Measurements from ENCODE around the gene COL11A1. TPM values are rescaled to one million over a fixed set of nuclear protein-coding genes. Genes with fewer than 3 reads are reported as not detected.
"Not testable (repeated sequence)": the region's sequence is repeated elsewhere in the genome, so short reads cannot be mapped to it uniquely, and the experiment has no call there.

COL11A1 gene
- total RNA-seq, 1 experiment from 2014 or later: not detected

DNA sequence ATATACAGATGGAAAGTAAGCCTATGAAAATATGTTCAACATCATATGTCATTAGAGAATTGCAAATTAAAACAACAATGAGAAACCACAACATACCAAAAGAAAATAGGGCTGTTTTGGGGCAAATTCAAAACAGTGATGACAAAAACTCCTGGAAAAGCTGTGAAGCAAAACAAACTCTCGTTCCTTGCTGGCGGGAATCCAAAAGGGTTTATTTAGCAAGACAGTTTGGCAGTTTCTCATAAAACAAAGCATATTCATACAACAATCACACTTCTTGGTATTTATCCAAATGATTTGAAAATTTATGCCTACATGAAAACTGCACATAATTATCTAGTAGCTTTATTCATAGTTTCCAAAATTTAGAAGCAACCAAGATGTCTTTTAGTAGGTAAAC, 44.4 kb downstream of the COL11A1 start:
- BruUV-seq (replicated peaks): no TSS peak
- H3K9me3 Mint-ChIP-seq (ENCODE audit: unreplicated experiment): no peaks in the 10 kb centered on the region
- Histone ChIP-seq H3K4me1 (no peaks in the 10 kb centered on the region), H3K9me3 (no peaks in the 10 kb centered on the region), H3K36me3 (ENCODE audit: control insufficient read depth, insufficient read depth, low read length) (no peaks in the 10 kb centered on the region), H3K4me3 (ENCODE audit: low read depth, low read length) (no peak overlapping the region), H3K27me3 (replicated peaks; ENCODE audit: control insufficient read depth, insufficient read depth, low read length) (no peaks in the 10 kb centered on the region)
- no peak overlapping the region for H3K4me3 Mint-ChIP-seq (ENCODE audit: unreplicated experiment)
- ChIA-PET CTCF (no interaction called here), POLR2A (no interaction called here)
- TF ChIP-seq, protein P1, sequence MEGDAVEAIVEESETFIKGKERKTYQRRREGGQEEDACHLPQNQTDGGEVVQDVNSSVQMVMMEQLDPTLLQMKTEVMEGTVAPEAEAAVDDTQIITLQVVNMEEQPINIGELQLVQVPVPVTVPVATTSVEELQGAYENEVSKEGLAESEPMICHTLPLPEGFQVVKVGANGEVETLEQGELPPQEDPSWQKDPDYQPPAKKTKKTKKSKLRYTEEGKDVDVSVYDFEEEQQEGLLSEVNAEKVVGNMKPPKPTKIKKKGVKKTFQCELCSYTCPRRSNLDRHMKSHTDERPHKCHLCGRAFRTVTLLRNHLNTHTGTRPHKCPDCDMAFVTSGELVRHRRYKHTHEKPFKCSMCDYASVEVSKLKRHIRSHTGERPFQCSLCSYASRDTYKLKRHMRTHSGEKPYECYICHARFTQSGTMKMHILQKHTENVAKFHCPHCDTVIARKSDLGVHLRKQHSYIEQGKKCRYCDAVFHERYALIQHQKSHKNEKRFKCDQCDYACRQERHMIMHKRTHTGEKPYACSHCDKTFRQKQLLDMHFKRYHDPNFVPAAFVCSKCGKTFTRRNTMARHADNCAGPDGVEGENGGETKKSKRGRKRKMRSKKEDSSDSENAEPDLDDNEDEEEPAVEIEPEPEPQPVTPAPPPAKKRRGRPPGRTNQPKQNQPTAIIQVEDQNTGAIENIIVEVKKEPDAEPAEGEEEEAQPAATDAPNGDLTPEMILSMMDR (IDR thresholded peaks at IDR 0.05; ENCODE audit: insufficient read depth in 1 of 2, low read depth in 1 of 2, low read length in 1 of 2, severe bottlenecking in 1 of 2, unreplicated experiment in 1 of 2): no peak
- no peak overlapping the region for H3K27ac Mint-ChIP-seq (ENCODE audit: unreplicated experiment)
- DNase-seq: no peak
- no peaks in the 10 kb centered on the region for H3K4me1 Mint-ChIP-seq (ENCODE audit: low read depth, unreplicated experiment)
- H3K36me3 Mint-ChIP-seq (ENCODE audit: insufficient read depth, unreplicated experiment): no peaks in the 10 kb centered on the region
- H3K27me3 Mint-ChIP-seq (ENCODE audit: insufficient read depth, unreplicated experiment): no peaks in the 10 kb centered on the region
- intact Hi-C loops (cut with micrococcal nuclease; ENCODE audit: unreplicated experiment): no loop called here

DNA sequence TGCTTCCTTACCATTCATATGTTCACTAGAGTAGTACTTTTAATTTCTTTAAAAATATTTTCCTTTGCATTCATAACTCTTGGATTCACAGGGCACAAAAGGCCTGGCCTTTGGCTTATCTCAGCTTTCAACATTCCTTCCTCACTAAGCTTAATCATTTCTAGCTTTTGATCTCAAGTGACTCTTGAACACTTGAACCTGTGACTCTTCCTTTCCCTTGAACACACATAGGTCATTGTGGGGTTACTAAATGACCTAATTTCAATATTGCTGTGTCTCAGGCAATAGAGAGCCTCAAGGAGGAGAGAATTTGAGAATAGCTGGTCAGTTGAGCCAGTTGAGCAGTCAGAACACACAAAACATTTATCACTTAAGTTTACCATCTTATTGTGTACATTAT, 49.9 kb downstream of the COL11A1 start:
- Histone ChIP-seq H3K36me3 (ENCODE audit: control insufficient read depth, insufficient read depth, low read length) (no peaks in the 10 kb centered on the region), H3K9me3 (no peaks in the 10 kb centered on the region), H3K4me3 (ENCODE audit: low read depth, low read length) (no peak overlapping the region), H3K4me1 (peaks cover 7% of the 10 kb centered on the region; the same call in 1 of the 2 replicates), H3K27me3 (replicated peaks; ENCODE audit: control insufficient read depth, insufficient read depth, low read length) (no peaks in the 10 kb centered on the region)
- Mint-ChIP-seq H3K27me3 (ENCODE audit: insufficient read depth, unreplicated experiment) (no peaks in the 10 kb centered on the region), H3K4me1 (ENCODE audit: low read depth, unreplicated experiment) (no peaks in the 10 kb centered on the region), H3K4me3 (ENCODE audit: unreplicated experiment) (no peak overlapping the region), H3K27ac (ENCODE audit: unreplicated experiment) (no peak overlapping the region), H3K36me3 (ENCODE audit: insufficient read depth, unreplicated experiment) (no peaks in the 10 kb centered on the region), H3K9me3 (ENCODE audit: unreplicated experiment) (no peaks in the 10 kb centered on the region)
- DNase-seq: no peak
- TF ChIP-seq, protein P1 (IDR thresholded peaks at IDR 0.05; ENCODE audit: insufficient read depth in 1 of 2, low read depth in 1 of 2, low read length in 1 of 2, severe bottlenecking in 1 of 2, unreplicated experiment in 1 of 2): no peak
- no TSS peak for BruUV-seq (replicated peaks)
- ChIA-PET POLR2A (no interaction called here), CTCF (no interaction called here)
- intact Hi-C loops (cut with micrococcal nuclease; ENCODE audit: unreplicated experiment): no loop called here

DNA sequence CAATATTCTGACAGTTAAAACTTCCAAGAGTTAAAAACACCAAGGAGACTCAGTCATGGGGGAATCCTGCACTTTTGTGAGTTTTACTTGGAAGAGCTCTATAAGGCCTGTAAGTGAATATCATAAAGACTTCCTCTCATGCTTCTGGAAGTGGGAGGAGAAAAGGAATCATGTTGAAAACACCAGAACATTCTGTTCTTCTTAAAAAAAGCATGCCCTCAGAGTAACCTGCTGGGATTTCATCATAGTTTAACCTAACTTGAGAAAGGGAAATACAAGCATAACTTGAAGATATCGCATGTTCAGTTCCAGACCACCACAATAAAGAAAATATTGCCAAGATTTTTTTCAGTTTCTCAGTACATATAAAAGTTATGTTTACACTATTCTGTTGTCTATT, 51.9 kb downstream of the COL11A1 start:
- Mint-ChIP-seq H3K27me3 (ENCODE audit: insufficient read depth, unreplicated experiment) (no peaks in the 10 kb centered on the region), H3K9me3 (ENCODE audit: unreplicated experiment) (no peaks in the 10 kb centered on the region), H3K27ac (ENCODE audit: unreplicated experiment) (no peak overlapping the region), H3K4me3 (ENCODE audit: unreplicated experiment) (no peak overlapping the region), H3K4me1 (ENCODE audit: low read depth, unreplicated experiment) (no peaks in the 10 kb centered on the region), H3K36me3 (ENCODE audit: insufficient read depth, unreplicated experiment) (no peaks in the 10 kb centered on the region)
- H3K36me3 ChIP-seq (ENCODE audit: control insufficient read depth, insufficient read depth, low read length): no peaks in the 10 kb centered on the region
- DNase-seq: no peak
- intact Hi-C loops (cut with micrococcal nuclease; ENCODE audit: unreplicated experiment): no loop called here
- H3K9me3 ChIP-seq: no peaks in the 10 kb centered on the region
- no peak overlapping the region for H3K4me3 ChIP-seq (ENCODE audit: low read depth, low read length)
- no peaks in the 10 kb centered on the region for H3K27me3 ChIP-seq (replicated peaks; ENCODE audit: control insufficient read depth, insufficient read depth, low read length)
- BruUV-seq (replicated peaks): no TSS peak
- CTCF ChIA-PET: no interaction called here
- POLR2A ChIA-PET: no interaction called here
- TF ChIP-seq, protein P1 (IDR thresholded peaks at IDR 0.05; ENCODE audit: insufficient read depth in 1 of 2, low read depth in 1 of 2, low read length in 1 of 2, severe bottlenecking in 1 of 2, unreplicated experiment in 1 of 2): no peak
- H3K4me1 ChIP-seq: peaks cover 7% of the 10 kb centered on the region; the same call in 1 of the 2 replicates

DNA sequence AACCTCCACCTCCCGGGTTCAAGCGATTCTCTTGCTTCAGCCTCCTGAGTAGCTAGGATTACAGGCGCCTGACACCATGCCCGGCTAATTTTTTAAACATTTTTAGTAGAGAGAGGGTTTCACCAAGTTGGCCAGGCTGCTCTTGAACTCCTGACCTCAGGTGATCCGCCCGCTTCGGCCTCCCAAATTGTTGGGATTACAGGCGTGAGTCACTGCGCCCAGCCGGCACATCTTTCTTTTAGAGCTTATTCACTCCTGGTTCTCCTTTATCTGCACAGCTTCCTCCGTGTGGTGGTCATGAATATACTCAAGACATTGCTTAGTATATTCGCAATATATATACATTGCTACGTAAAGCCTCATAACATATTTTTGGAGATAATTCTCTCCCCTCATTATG, 80.2 kb downstream of the COL11A1 start:
- H3K36me3 Mint-ChIP-seq (ENCODE audit: insufficient read depth, unreplicated experiment); POLR2A ChIA-PET; H3K9me3 ChIP-seq; H3K4me1 ChIP-seq; H3K27ac Mint-ChIP-seq (ENCODE audit: unreplicated experiment); BruUV-seq (replicated peaks); H3K27me3 ChIP-seq (replicated peaks; ENCODE audit: control insufficient read depth, insufficient read depth, low read length); DNase-seq; H3K4me3 Mint-ChIP-seq (ENCODE audit: unreplicated experiment); H3K9me3 Mint-ChIP-seq (ENCODE audit: unreplicated experiment); H3K27me3 Mint-ChIP-seq (ENCODE audit: insufficient read depth, unreplicated experiment); H3K36me3 ChIP-seq (ENCODE audit: control insufficient read depth, insufficient read depth, low read length); intact Hi-C loops (cut with micrococcal nuclease; ENCODE audit: unreplicated experiment); CTCF ChIA-PET; H3K4me1 Mint-ChIP-seq (ENCODE audit: low read depth, unreplicated experiment); H3K4me3 ChIP-seq (ENCODE audit: low read depth, low read length): not testable (repeated sequence)
